ENCODE results near the gene IFNA14. TPM values are rescaled to one million over a fixed set of nuclear protein-coding genes. Genes with fewer than 3 reads are reported as not detected.
"Not testable (repeated sequence)": the region's sequence is repeated elsewhere in the genome, so short reads cannot be mapped to it uniquely, and the experiment has no call there.

IFNA14 gene
- total RNA-seq, 2 donors from 2014 or later, result not detected

DNA sequence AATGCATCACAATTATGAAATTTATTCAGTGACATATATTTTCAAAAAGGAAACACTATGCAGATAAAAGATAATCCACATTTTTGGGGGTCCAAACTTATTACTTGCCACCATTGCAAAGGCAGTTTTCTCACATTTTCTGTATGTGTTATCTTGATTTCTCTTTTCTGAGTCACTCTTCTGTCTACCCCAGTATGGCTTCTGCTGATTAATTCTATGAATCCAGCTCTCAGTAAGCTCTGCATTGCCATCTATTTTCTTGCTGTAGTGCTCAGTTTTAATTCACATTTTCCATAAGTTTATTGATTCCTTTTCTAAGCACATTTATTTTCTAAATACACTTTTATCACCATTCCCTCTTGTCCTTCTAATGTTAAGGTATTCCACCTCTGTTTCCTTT, 34.6 kb downstream of the IFNA14 start:
- H3K4me1 Mint-ChIP-seq (ENCODE audit: low read depth), result peaks cover 20% of the 10 kb centered on the region
- peaks cover 13% of the 10 kb centered on the region for H3K27me3 Mint-ChIP-seq (ENCODE audit: low read depth)
- H3K9me3 Mint-ChIP-seq, result peaks cover 0 to 2% of the 10 kb centered on the region in 2 donors
- H3K4me3 Mint-ChIP-seq, result no peak overlapping the region
- peaks cover 0 to 3% of the 10 kb centered on the region in 2 donors for H3K36me3 Mint-ChIP-seq (ENCODE audit: insufficient read depth in 2 of 2)
- no peak for DNase-seq
- peak; percentile 70 to 91 for ATAC-seq (replicated peaks in 1 of 2)
- H3K27ac Mint-ChIP-seq, result no peak overlapping the region

DNA sequence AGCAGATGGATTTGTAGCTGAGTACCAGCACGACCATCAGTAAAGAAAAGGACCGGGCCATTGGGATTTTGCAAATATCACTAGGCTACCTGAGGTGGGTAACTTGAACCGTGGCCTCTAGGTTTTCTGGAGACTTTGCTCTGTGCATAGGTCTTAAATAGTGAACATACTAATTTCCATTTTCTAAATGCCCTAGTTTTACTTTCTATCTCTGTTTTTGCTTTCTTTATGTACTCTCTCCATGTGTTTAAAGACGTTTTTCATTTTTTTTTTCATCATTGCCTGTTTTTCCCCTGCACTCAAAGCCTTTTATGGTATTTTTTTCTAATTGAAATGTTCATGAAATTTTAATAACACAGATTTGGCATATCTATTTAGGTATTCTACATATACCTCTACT, 37.7 kb downstream of the IFNA14 start, which contains the start of gene IFNA7:
Gene IFNA7 (minus strand): TSS at position 101 of the 400 bp plus-strand sequence. CDS start 40 bp downstream, at position 61.
- not testable (repeated sequence) for H3K4me3 Mint-ChIP-seq

DNA sequence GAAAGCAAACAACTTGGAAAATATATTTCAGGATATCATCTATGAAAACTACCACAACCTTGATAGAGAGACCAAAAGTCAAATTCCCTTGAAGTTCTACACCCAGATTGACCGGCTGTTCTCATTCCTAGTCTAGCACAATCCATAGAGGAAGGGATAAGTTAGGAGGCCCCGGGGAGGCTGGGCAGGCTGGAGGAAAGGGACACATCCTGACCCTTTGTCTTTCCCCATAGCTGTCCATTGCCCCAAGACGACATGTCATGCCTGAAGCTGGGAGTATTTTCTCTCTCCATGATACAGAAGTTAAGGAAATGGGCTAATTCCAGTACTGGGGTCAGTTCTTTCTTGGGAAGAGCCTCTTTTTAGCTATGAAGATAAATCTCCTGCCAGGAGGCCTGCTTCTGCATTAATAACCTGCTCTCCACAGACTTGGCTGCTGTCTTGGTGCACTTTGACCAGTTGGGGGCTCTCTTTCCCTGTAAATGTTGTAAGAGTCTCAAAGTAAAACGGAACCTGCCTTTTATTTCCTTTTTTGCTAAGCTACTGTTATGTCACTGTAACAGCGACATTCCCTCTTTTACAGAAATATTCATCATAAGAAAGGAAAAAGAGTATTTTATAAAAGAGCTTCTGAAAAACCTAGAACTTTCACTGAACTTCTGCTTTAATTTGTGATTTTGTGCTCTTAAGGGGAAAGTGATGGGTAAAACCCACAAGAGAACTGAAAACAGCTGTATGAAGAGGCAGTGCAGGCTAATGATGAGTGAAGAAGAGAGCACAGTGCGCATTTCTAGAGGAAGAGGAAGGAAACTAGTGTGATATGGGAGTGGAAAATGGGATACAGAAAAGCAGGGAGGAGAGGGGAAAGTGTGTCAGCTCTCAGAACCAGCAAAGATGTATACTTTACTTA, 44.7 kb downstream of the IFNA14 start:
- H3K36me3 Mint-ChIP-seq (ENCODE audit: insufficient read depth in 2 of 2); H3K27ac Mint-ChIP-seq; H3K4me1 Mint-ChIP-seq (ENCODE audit: low read depth); H3K27me3 Mint-ChIP-seq (ENCODE audit: low read depth); H3K9me3 Mint-ChIP-seq: not testable (repeated sequence)
- peak; percentile 30 to 53 for DNase-seq
- peak overlapping the region; percentile 55 to 72 for H3K4me3 Mint-ChIP-seq
- peak; percentile 85 to 90 for ATAC-seq (replicated peaks in 1 of 2)

More for the DNA sequence above, 37.7 kb downstream of the IFNA14 start, which contains the start of gene IFNA7:
- H3K9me3 Mint-ChIP-seq; H3K27ac Mint-ChIP-seq; ATAC-seq (replicated peaks in 1 of 2); H3K36me3 Mint-ChIP-seq (ENCODE audit: insufficient read depth in 2 of 2); DNase-seq: not testable (repeated sequence)
- Mint-ChIP-seq H3K4me1 (ENCODE audit: low read depth) (peaks cover 20% of the 10 kb centered on the region), H3K27me3 (ENCODE audit: low read depth) (peaks cover 13% of the 10 kb centered on the region)

Other genes starting within 250 kb of the IFNA14 start
- gene HACD4, start 208.4 kb downstream of the IFNA14 start, total RNA-seq, result 1 to 10 TPM; 1.8 to 3.3 TPM
- gene IFNB1, start 162.1 kb downstream of the IFNA14 start, total RNA-seq, result 1 to 10 TPM in 1 of 2 donors, under 1 TPM in 1; 0.58 to 1.6 TPM
- gene IFNW1, start 98.2 kb downstream of the IFNA14 start, total RNA-seq, result not detected
- not detected for gene IFNA21, start 73.3 kb downstream of the IFNA14 start, total RNA-seq
- gene IFNA4, start 52.4 kb downstream of the IFNA14 start, total RNA-seq, result not detected
- gene IFNA7, start 37.8 kb downstream of the IFNA14 start, total RNA-seq, result not detected
- not detected for gene IFNA10, start 32.9 kb downstream of the IFNA14 start, total RNA-seq
- gene IFNA16, start 22.7 kb downstream of the IFNA14 start, total RNA-seq, result not detected
- gene IFNA17, start 11.8 kb downstream of the IFNA14 start, total RNA-seq, result not detected
- gene IFNA5, start 65.3 kb upstream of the IFNA14 start, total RNA-seq, result not detected
- 10 to 100 TPM; 15.9 to 16.9 TPM for gene KLHL9, start 95.4 kb upstream of the IFNA14 start, total RNA-seq
- gene IFNA6, start 110.9 kb upstream of the IFNA14 start, total RNA-seq, result not detected
- not detected for gene IFNA13, start 128.1 kb upstream of the IFNA14 start, total RNA-seq
- gene IFNA2, start 145.4 kb upstream of the IFNA14 start, total RNA-seq, result not detected
- gene IFNA8, start 169.1 kb upstream of the IFNA14 start, total RNA-seq, result not detected
- not detected for gene IFNA1, start 200.4 kb upstream of the IFNA14 start, total RNA-seq
- gene IFNE, start 242.3 kb upstream of the IFNA14 start, total RNA-seq, result not detected

All from activated T-cell treated with anti-CD3 and anti-CD28 coated beads, Interleukin-2, amount 50 U/mL, for 72 hours (primary cell).